GM23338 (cell line): Measurements from ENCODE around the gene WFS1. TPM values are rescaled to one million over a fixed set of nuclear protein-coding genes. Genes with fewer than 3 reads are reported as not detected.

Experiments used
- ATAC-seq: fragments of 200-7000 bp; cut with Tn5 transposase; 3 replicates; pipeline ENCODE4 v1.9.1; 2020
- DNase-seq: peaks from one replicate; pipeline ENCODE4 v3.0.0-alpha.2; 2015; ENCODE audit warnings: low spot score
- H2AFZ ChIP-seq: fragments of 200-600 bp; sonication (generic); 2 replicates; pipeline ENCODE4 v1.8.0; 2016; ENCODE audit warnings: antibody characterized with exemption, mild to moderate bottlenecking, moderate library complexity
- H3F3A ChIP-seq: fragments of 200-600 bp; sonication (generic); replicated peaks from 2 replicates; pipeline ENCODE4 v1.8.0; 2017; ENCODE audit warnings: antibody characterized with exemption, mixed run types, low read depth
- H3K27ac ChIP-seq: fragments of 200-600 bp; sonication (generic); 2 replicates; pipeline ENCODE4 v1.6.1; 2016; ENCODE audit warnings: low read depth
- H3K27me3 ChIP-seq: fragments of 200-600 bp; sonication (generic); 2 replicates; pipeline ENCODE4 v1.8.0; 2016; ENCODE audit warnings: mild to moderate bottlenecking, mixed run types, moderate library complexity; ENCODE audit not compliant: insufficient read depth
- H3K36me3 ChIP-seq: fragments of 200-600 bp; sonication (generic); 2 replicates; pipeline ENCODE4 v1.8.0; 2016; ENCODE audit warnings: mild to moderate bottlenecking; ENCODE audit not compliant: insufficient read depth
- H3K4me1 ChIP-seq: fragments of 200-600 bp; sonication (generic); 2 replicates; pipeline ENCODE4 v1.8.0; 2016; ENCODE audit warnings: mild to moderate bottlenecking, moderate library complexity; ENCODE audit not compliant: insufficient read depth
- H3K4me2 ChIP-seq: fragments of 200-600 bp; sonication (generic); 2 replicates; pipeline ENCODE4 v1.7.1; 2017; ENCODE audit warnings: mixed run types
- H3K4me3 ChIP-seq: fragments of 200-600 bp; sonication (generic); 2 replicates; pipeline ENCODE4 v1.6.1; 2016; ENCODE audit warnings: mixed run types
- H3K79me2 ChIP-seq: fragments of 200-600 bp; sonication (generic); replicated peaks from 2 replicates; pipeline ENCODE4 v1.8.0; 2017; ENCODE audit warnings: mild to moderate bottlenecking; ENCODE audit not compliant: insufficient read depth
- H3K9me2 ChIP-seq: fragments of 200-600 bp; sonication (generic); 2 replicates; pipeline ENCODE4 v1.8.0; 2017; ENCODE audit not compliant: insufficient read depth
- H4K20me1 ChIP-seq: fragments of 200-600 bp; sonication (generic); replicated peaks from 2 replicates; pipeline ENCODE4 v1.8.0; 2017; ENCODE audit warnings: mild to moderate bottlenecking; ENCODE audit not compliant: insufficient read depth
- H3K27ac Mint-ChIP-seq: 2 replicates; pipeline ENCODE4 v1.8.0; 2020; ENCODE audit warnings: inconsistent platforms, mild to moderate bottlenecking, moderate library complexity, mixed read lengths
- H3K27me3 Mint-ChIP-seq: 3 replicates; pipeline ENCODE4 v1.8.0; 2022; ENCODE audit warnings: low read depth, mild to moderate bottlenecking, moderate library complexity, mixed read lengths, inconsistent platforms; ENCODE audit not compliant: insufficient read depth, poor library complexity
- H3K36me3 Mint-ChIP-seq: 3 replicates; pipeline ENCODE4 v1.8.0; 2021; ENCODE audit warnings: low read depth, mild to moderate bottlenecking, inconsistent platforms, moderate library complexity, mixed read lengths
- H3K4me1 Mint-ChIP-seq: 3 replicates; pipeline ENCODE4 v1.8.0; 2020; ENCODE audit warnings: mild to moderate bottlenecking, inconsistent platforms, mixed read lengths
- H3K4me3 Mint-ChIP-seq: 3 replicates; pipeline ENCODE4 v1.8.0; 2021; ENCODE audit warnings: moderate library complexity, mild to moderate bottlenecking, inconsistent platforms, mixed read lengths
- H3K9me3 Mint-ChIP-seq: 3 replicates; pipeline ENCODE4 v1.8.0; 2020; ENCODE audit warnings: moderate library complexity, mild to moderate bottlenecking, inconsistent platforms, mixed read lengths
- CREB1 ChIP-seq: fragments of 250-450 bp; sonication (Bioruptor Pico); IDR thresholded peaks from 2 replicates; pipeline ENCODE4 v1.5.0; 2020; ENCODE audit warnings: low read depth, mild to moderate bottlenecking, moderate library complexity
- CTCF ChIP-seq, 2 experiments: fragments of 200-600 bp in 1 of 2; sonication (generic) in 1 of 2; conservative IDR thresholded peaks; 2 replicates each; pipeline versions ENCODE4 v1.5.1 to v1.6.1; 2016 to 2017; ENCODE audit warnings: antibody characterized with exemption in 2 of 2, low read depth in 2 of 2, mild to moderate bottlenecking in 2 of 2, moderate library complexity in 1 of 2
- EZH2 ChIP-seq: fragments of 200-600 bp; sonication (generic); IDR thresholded peaks from one replicate; pipeline ENCODE4 v1.8.0; 2017; ENCODE audit warnings: antibody characterized with exemption, mild to moderate bottlenecking, low read depth; ENCODE audit not compliant: unreplicated experiment
- JUNB ChIP-seq: IDR thresholded peaks from one replicate; pipeline ENCODE4 v1.6.1; 2016; ENCODE audit warnings: antibody characterized with exemption; ENCODE audit not compliant: unreplicated experiment
- NANOG ChIP-seq: IDR thresholded peaks from 2 replicates; pipeline ENCODE4 v1.6.1; 2016; ENCODE audit warnings: antibody characterized with exemption, borderline replicate concordance
- POLR2AphosphoS5 ChIP-seq: IDR thresholded peaks from 2 replicates; pipeline ENCODE4 v1.6.1; 2016; ENCODE audit warnings: antibody characterized with exemption, low read depth
- REST ChIP-seq: IDR thresholded peaks from one replicate; pipeline ENCODE4 v1.6.1; 2018; ENCODE audit warnings: antibody characterized with exemption; ENCODE audit not compliant: unreplicated experiment
- STAT1 ChIP-seq: IDR thresholded peaks from one replicate; pipeline ENCODE4 v1.6.1; 2016; ENCODE audit warnings: antibody characterized with exemption; ENCODE audit not compliant: unreplicated experiment
- ZNF114 ChIP-seq: fragments of 250-450 bp; sonication (Bioruptor Pico); IDR thresholded peaks from 2 replicates; pipeline ENCODE4 v1.5.0; 2020; ENCODE audit warnings: mild to moderate bottlenecking, moderate library complexity
- ZNF331 ChIP-seq: fragments of 250-450 bp; sonication (Bioruptor Pico); IDR thresholded peaks from 2 replicates; pipeline ENCODE4 v1.5.0; 2020; ENCODE audit warnings: low read depth, mild to moderate bottlenecking, moderate library complexity
- ZNF462 ChIP-seq: fragments of 250-450 bp; sonication (Bioruptor Pico); IDR thresholded peaks from 2 replicates; pipeline ENCODE4 v1.5.0; 2020; ENCODE audit warnings: mild to moderate bottlenecking, moderate library complexity
- polyA plus RNA-seq: library from polyadenylated mRNA; unstranded; fragments of >200 nt; fragmentation: Nextera tagmentation; extraction: Ambion mirVana; gene quantifications from 2 replicates; pipeline ENCODE4 v1.2.1, GENCODE V29; 2016
- total RNA-seq: library from RNA; depleted of rRNA; stranded (reverse); fragments of >200 nt; shearing (Covaris generic); gene quantifications from 2 replicates; pipeline ENCODE4 v1.2.3, GENCODE V29; 2014

Gene WFS1
- total and polyA plus RNA-seq, 2 experiments from 2014 or later: 24.7 to 45.4 TPM

GRCh38 chr4:6332669-6333050 lies 63.0 kb downstream of the WFS1 start:
- Histone ChIP-seq H2AFZ (no peak overlapping the region), H3K4me2 (no peak overlapping the region), H4K20me1 (no peaks in the 10 kb centered on the region), H3K4me3 (no peak overlapping the region), H3K4me1 (peaks cover 6% of the 10 kb centered on the region; the same call in 1 of the 2 replicates), H3K36me3 (no peaks in the 10 kb centered on the region), H3K79me2 (no peaks in the 10 kb centered on the region), H3K27me3 (no peaks in the 10 kb centered on the region), H3F3A (no peaks in the 10 kb centered on the region), H3K9me2 (no peaks in the 10 kb centered on the region), H3K27ac (no peak overlapping the region)
- H3K9me3 Mint-ChIP-seq: peaks cover 26% of the 10 kb centered on the region; the same call in 2 of the 3 replicates
- ATAC-seq (no peak), DNase-seq (no peak)
- H3K27me3 Mint-ChIP-seq: peaks cover 15% of the 10 kb centered on the region
- H3K27ac Mint-ChIP-seq: no peak overlapping the region
- no peak for TF ChIP-seq POLR2AphosphoS5
- TF ChIP-seq JUNB: no peak
- no peak for TF ChIP-seq REST
- TF ChIP-seq CTCF (conservative IDR thresholded peaks at IDR 0.05; ENCODE audit: low read depth in 2 of 2): no peak
- TF ChIP-seq ZNF331 (CRISPR knock-in tag): no peak
- no peak for TF ChIP-seq ZNF462 (CRISPR knock-in tag)
- TF ChIP-seq STAT1: no peak
- TF ChIP-seq NANOG: no peak
- no peak for TF ChIP-seq CREB1
- TF ChIP-seq ZNF114 (CRISPR knock-in tag): no peak
- TF ChIP-seq EZH2: no peak
- H3K36me3 Mint-ChIP-seq: peaks cover 13% of the 10 kb centered on the region; the same call in 2 of the 3 replicates
- peaks cover 9% of the 10 kb centered on the region for H3K4me1 Mint-ChIP-seq
- H3K4me3 Mint-ChIP-seq: no peak overlapping the region
